Aorta (tissue), 5 donors: Measurements from ENCODE around the gene NOX3. TPM values are rescaled to one million over a fixed set of nuclear protein-coding genes. Genes with fewer than 3 reads are reported as not detected.

Source experiments
- ATAC-seq: fragments of 200-7000 bp; cut with Tn5 transposase; one replicate; pipeline ENCODE4 v1.9.1; 2022; ENCODE audit warnings: moderate library complexity; ENCODE audit not compliant: low FRiP score
- DNase-seq, 2 donors: peaks; one replicate each; pipeline ENCODE4 v3.0.0-alpha.2; 2020
- H3K27ac ChIP-seq, 2 donors: one replicate each; pipeline ENCODE4 v1.5.1; 2013; ENCODE audit warnings: low read length in 2 of 2, mild to moderate bottlenecking in 2 of 2, moderate library complexity in 2 of 2, control low read depth in 1 of 2, inconsistent platforms in 1 of 2, low read depth in 1 of 2
- H3K27me3 ChIP-seq, 2 donors: one replicate each; pipeline ENCODE4 v1.6.1; 2013; ENCODE audit warnings: control low read depth in 1 of 2, low read length in 1 of 2, mild to moderate bottlenecking in 1 of 2, moderate library complexity in 1 of 2; ENCODE audit not compliant: insufficient read depth in 2 of 2, control insufficient read depth in 1 of 2
- H3K36me3 ChIP-seq, 2 donors: one replicate each; pipeline ENCODE4 v1.6.1; 2013; ENCODE audit warnings: control low read depth in 1 of 2, low read length in 1 of 2, mild to moderate bottlenecking in 1 of 2; ENCODE audit not compliant: insufficient read depth in 2 of 2, control insufficient read depth in 1 of 2
- H3K4me1 ChIP-seq, 2 donors: one replicate each; pipeline ENCODE4 v1.6.1; 2013; ENCODE audit warnings: low read length in 2 of 2, control low read depth in 1 of 2, mild to moderate bottlenecking in 1 of 2, moderate library complexity in 1 of 2; ENCODE audit not compliant: insufficient read depth in 2 of 2, control insufficient read depth in 1 of 2
- H3K4me3 ChIP-seq, 2 donors: one replicate each; pipeline ENCODE4 v1.5.1; 2013; ENCODE audit warnings: low read length in 2 of 2, control low read depth in 1 of 2, mild to moderate bottlenecking in 1 of 2
- H3K9me3 ChIP-seq: one replicate; pipeline ENCODE4 v1.6.1; 2013; ENCODE audit warnings: mild to moderate bottlenecking, low read length; ENCODE audit not compliant: control insufficient read depth
- WGBS, 2 donors: extraction: QIAGEN DNeasy Blood & Tissue Kit; methylation state at CpG; one replicate each; pipeline ENCODE4 v1.1.7; 2013; 5-methylcytosine and 5-hydroxymethylcytosine counted together
- intact Hi-C, 2 donors: fragments of 100-400 bp; cut with DNase I; formaldehyde crosslinking; loops; one replicate each; pipeline versions ENCODE4 v1.14.2 to v1.15.0; 2022
- polyA plus RNA-seq, 2 donors: library from polyadenylated mRNA; stranded (reverse); fragments of 200-250 nt; gene quantifications; one replicate each; pipeline ENCODE4 v1.2.3, GENCODE V29; 2013
- total RNA-seq, 2 donors: library from RNA; stranded (reverse); fragmentation: NEBNext Ultra II Directional; extraction: Animal tissue kit (Norgen Biotek cat#: 25700); gene quantifications; one replicate each; pipeline ENCODE4 v1.2.1, GENCODE V29; 2021
- donor health status: healthy with polysubstance abuse.
- donor health status: Bipolar disorder and iron deficiency.
- donor health status: DM: no; HTN: no; CAD: no.
- donor health status: DM: no; HTN: no; CAD: no.
- donor health status: DM: yes; HTN: yes; CAD: no.

Gene NOX3
- total and polyA plus RNA-seq, 4 donors = not detected

DNA sequence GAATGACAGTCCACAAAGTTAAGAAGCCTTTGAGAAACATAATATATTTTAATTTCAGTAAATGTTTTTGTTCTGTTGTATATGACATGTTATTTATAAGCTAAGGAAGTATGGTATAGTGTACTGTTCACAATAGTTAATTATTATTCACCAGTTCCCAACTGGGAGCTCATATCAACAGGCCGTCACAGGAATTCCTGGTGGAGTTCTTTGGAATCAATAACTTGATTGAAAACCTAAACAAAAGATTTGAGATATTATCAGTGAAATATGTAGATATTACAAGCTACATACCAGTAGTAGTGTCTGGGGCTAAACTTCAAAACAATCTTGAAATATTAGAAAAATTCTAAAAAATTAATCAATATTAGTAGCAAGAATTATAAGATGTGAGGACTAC lies 60.3 kb downstream of the NOX3 start:
- ATAC-seq (no peak), DNase-seq (no peak)
- Histone ChIP-seq H3K9me3 (no peaks in the 10 kb centered on the region), H3K4me1 (no peaks in the 10 kb centered on the region), H3K27ac (no peak overlapping the region), H3K27me3 (no peaks in the 10 kb centered on the region), H3K4me3 (no peak overlapping the region), H3K36me3 (no peaks in the 10 kb centered on the region)
- 79 to 89% methylated on average over 1 of the region's 1 CpG for WGBS, 2 donors
- intact Hi-C loops = no loop called here

DNA sequence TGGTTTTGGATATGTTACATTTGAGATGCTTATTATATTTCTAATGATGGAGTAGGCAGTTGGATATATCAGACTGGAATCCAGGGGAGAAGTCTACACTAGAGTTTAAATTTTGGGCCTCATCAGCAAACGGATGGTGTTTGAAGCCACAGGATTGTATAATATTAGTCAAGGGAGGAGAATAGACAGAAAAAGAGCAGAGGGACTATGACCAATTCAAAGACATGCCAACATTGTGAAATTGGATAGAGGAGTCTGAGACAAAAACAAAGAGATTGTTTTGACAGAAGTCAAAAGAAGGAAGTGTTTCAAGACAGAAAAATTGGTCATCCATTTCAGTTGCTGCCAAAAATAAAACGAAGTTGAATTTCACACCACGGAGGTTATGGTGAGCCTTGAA lies 66.5 kb downstream of the NOX3 start:
- Histone ChIP-seq H3K4me1 (no peaks in the 10 kb centered on the region), H3K4me3 (no peak overlapping the region), H3K27ac (no peak overlapping the region), H3K27me3 (no peaks in the 10 kb centered on the region), H3K9me3 (no peaks in the 10 kb centered on the region), H3K36me3 (no peaks in the 10 kb centered on the region)
- intact Hi-C loops = no loop called here
- ATAC-seq = no peak
- DNase-seq = no peak
- 68 to 75% methylated on average over 3 of the region's 3 CpGs for WGBS, 2 donors

DNA sequence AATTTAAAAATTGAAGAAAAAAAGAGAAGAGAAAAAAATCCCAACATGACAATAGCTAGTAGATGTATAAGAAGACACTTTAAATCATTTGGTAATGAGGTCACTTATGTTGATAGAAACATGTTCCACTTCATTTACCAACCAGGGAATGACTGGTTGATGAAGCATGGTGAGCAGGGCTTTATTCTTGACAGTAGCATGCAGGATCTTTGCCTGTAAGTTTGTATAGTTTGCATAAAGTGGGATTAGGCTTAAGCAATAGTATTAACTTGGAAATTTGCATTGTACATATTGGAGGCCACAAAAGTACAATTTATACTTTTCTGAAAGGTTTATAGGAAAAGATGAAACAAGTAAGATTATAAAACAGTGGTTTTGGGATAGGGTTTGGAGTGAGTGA lies 67.0 kb downstream of the NOX3 start:
- Histone ChIP-seq H3K4me3 (no peak overlapping the region), H3K36me3 (no peaks in the 10 kb centered on the region), H3K27me3 (no peaks in the 10 kb centered on the region), H3K9me3 (no peaks in the 10 kb centered on the region), H3K4me1 (no peaks in the 10 kb centered on the region), H3K27ac (no peak overlapping the region)
- DNase-seq (no peak), ATAC-seq (no peak)
- intact Hi-C loops = no loop called here

DNA sequence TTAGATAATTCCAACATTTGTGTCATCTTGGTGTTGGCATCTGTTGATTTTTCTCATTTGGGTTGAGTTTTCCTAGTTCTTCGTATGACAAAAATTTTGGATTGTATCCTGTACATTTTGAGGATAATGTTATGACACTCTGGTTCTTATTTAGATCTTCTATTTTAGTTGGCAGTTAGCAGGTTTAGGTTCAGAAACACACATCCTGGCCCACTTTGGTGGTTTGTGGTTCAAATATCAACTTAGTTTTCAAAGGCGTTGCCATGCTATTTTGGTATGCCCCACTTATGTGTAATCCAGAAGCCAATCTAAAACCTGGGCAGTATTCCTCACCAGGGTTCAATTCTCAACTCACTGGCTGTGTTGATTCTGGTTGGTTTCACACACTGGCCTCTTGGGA lies 68.2 kb downstream of the NOX3 start:
- intact Hi-C loops = no loop called here
- WGBS, 2 donors = 45% methylated on average over 2 of the region's 2 CpGs

DNA sequence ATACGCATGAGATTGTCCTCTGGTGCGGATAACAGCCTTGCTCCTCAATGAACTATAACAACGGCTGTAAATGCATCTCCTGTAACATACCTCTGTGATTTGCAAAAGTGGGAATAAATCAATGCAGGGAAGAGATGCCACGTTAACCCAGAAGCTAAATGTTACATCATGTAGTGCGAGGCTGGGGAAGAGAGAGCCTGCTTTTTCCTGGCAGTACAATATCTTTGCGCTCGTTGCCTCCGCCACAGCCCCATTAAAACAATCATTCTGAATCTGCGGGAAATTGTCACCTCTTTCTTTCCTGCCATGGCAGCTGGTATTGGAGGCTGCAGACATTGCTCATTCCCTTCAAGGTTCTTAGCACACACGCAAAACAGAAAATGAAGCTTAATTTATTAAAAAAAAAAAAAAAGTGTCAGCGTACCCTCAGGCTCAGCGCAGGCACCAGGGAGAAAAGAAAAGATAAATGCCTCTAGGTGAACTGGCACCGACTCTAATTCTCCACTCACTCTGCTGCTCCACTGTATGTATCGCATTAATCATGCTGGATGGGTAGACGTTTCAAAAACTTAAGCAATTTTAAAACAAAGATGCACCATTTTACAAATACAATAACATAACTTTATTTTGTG lies 71.2 kb downstream of the NOX3 start:
- Histone ChIP-seq H3K4me3 (no peak overlapping the region), H3K27ac (no peak overlapping the region), H3K36me3 (no peaks in the 10 kb centered on the region), H3K9me3 (no peaks in the 10 kb centered on the region), H3K27me3 (no peaks in the 10 kb centered on the region), H3K4me1 (no peaks in the 10 kb centered on the region)
- 84 to 86% methylated on average over 15 of the region's 15 CpGs for WGBS, 2 donors
- DNase-seq (no peak), ATAC-seq (no peak)
- intact Hi-C loops = no loop called here

More for the DNA sequence above, 68.2 kb downstream of the NOX3 start:
- DNase-seq (no peak), ATAC-seq (no peak)
- Histone ChIP-seq H3K4me1 (no peaks in the 10 kb centered on the region), H3K4me3 (no peak overlapping the region), H3K27ac (no peak overlapping the region), H3K9me3 (no peaks in the 10 kb centered on the region), H3K27me3 (no peaks in the 10 kb centered on the region), H3K36me3 (no peaks in the 10 kb centered on the region)

DNA sequence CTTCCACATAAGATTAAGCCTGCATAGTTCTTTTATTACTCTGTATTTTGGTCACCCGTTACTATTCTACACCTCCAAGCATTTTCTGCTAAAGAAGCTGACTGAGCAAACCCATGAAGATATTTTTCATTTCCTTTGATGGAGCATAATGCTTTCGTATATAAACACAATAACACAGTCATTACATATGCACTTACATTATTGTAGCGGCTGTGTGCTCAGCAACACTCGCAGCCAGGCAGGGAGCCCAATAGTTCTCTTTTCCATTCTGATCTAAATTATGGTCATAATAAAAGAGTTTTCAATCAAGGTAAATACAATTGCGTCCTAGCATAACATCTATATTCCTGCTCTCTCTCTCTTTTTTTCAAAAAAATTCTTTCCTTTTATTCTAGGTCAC lies 71.7 kb downstream of the NOX3 start:
- DNase-seq (no peak), ATAC-seq (no peak)
- no peak overlapping the region for H3K27ac ChIP-seq
- H3K4me1 ChIP-seq = no peaks in the 10 kb centered on the region
- no peaks in the 10 kb centered on the region for H3K27me3 ChIP-seq
- intact Hi-C loops = no loop called here
- no peak overlapping the region for H3K4me3 ChIP-seq
- no peaks in the 10 kb centered on the region for H3K36me3 ChIP-seq
- WGBS, 2 donors = 86 to 93% methylated on average over 5 of the region's 5 CpGs
- no peaks in the 10 kb centered on the region for H3K9me3 ChIP-seq

DNA sequence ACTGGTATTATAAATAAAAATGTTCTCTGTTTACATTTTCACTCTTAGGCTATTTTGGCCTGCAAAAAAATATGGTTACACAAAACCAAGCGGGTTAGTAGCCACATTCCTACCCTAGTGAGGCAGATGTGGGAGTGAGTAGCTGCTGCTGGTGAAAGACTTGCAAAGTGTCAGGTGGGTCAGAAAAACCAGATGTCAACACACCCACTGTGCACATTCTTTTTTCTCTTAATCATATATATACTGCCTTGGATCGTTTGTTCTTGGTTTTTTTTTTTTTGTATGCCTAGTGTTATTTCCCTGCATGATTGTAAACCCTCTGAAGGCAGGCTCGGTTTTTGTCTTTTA lies 73.3 kb downstream of the NOX3 start:
- H3K36me3 ChIP-seq = no peaks in the 10 kb centered on the region
- no peak for ATAC-seq
- intact Hi-C loops = no loop called here
- DNase-seq = no peak
- 52 to 74% methylated on average over 3 of the region's 3 CpGs for WGBS, 2 donors
- H3K4me3 ChIP-seq = no peak overlapping the region
- no peaks in the 10 kb centered on the region for H3K9me3 ChIP-seq
- no peaks in the 10 kb centered on the region for H3K4me1 ChIP-seq
- H3K27me3 ChIP-seq = no peaks in the 10 kb centered on the region
- H3K27ac ChIP-seq = no peak overlapping the region

DNA sequence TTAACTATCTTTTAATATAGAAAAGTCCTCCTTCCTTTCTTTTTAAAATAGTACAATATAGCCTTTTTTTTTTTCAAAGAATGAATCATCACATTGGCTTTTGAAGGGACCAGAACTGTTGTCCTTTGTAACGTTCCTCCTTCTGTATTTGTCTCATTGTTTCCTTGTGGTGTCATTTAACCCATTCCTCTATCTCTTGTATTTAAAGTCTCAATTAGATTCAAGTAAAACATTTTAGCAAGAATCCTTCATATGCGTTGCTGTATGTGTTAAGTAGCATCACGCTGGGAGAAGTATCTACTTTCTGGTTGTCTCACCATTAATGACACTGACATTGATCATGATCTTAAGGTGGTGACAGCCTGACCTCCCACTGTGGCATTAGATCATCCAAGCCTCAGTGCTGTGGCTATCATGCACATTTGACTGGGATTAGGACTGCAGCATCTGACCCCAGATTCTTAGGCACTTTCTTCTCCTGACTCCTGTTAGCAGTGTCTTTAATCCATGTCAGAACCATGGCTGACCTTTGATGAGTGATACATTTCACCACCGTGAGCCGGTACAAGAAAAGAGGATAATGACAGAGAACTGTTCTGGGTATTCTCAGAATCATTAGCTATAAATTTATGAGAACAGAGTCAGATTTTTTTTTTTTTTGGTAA lies 73.8 kb downstream of the NOX3 start:
- Histone ChIP-seq H3K36me3 (no peaks in the 10 kb centered on the region), H3K27ac (no peak overlapping the region), H3K4me3 (no peak overlapping the region), H3K27me3 (no peaks in the 10 kb centered on the region), H3K4me1 (peaks cover 0 to 2% of the 10 kb centered on the region in 2 donors), H3K9me3 (no peaks in the 10 kb centered on the region)
- WGBS, 2 donors = 39 to 57% methylated on average over 5 of the region's 5 CpGs
- intact Hi-C loops = no loop called here
- no peak for ATAC-seq
- no peak for DNase-seq

DNA sequence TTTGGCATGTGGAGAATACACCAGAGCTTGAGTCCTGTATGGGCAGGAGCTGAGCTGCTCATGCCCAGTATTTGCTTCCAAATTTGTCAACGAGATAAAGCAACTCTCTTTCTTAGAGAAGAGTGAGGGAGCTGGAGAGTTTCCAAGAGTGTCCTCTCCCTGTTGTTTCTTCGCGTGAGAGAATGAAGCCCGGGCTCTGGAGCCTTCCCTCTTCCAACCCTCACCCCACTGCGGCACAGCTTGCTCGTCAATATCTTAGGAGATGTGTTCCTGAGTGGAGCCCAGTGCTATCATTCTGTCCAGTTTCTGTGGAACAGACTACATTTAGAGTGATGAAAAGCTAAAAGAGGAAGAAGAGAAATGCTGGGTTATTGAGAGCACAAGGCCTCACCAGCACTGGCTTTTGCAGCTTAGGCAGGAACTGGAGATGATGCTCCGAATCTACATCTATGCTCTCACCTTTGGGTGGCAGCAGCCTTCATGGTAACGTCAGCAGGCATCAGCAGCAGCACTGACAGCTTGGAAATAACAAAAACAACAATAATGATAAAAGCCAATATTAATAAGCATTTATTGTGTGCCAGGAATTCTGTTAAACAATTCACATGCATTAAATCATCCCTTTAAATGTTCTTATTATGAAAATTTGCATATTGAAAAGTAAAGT lies 74.8 kb downstream of the NOX3 start:
- Histone ChIP-seq H3K9me3 (no peaks in the 10 kb centered on the region), H3K4me1 (peaks cover 0 to 2% of the 10 kb centered on the region in 2 donors), H3K36me3 (no peaks in the 10 kb centered on the region), H3K4me3 (no peak overlapping the region), H3K27ac (no peak overlapping the region), H3K27me3 (no peaks in the 10 kb centered on the region)
- DNase-seq (no peak), ATAC-seq (no peak)
- WGBS, 2 donors = 90% methylated on average over 8 of the region's 8 CpGs
- intact Hi-C loops = no loop called here
